ENCODE measurements around the gene TPD52L1.

TPD52L1 gene

DNA sequence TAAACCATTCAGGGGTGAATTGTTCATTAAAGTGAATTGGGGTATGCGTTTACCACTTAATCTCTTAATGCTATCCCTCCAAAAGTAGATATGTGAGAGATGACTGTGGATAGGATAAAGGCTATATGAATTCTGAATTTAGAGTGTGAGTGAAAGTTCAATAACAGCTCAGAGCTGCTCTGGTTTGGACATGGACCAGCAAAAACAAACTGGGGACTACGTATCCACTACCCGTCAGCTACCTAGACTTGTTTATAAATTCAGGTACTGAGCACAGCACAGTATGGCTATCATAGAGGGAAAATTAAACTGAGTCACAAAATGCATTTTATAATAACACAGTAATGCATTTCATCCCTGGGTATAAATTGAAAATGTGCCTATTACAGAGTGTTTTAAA lies 103.8 kb downstream of the TPD52L1 start:
- H3K4me3 ChIP-seq (replicated peaks; ENCODE audit: low read depth, low read length) = no peak overlapping the region
- TF ChIP-seq CTCF (IDR thresholded peaks at IDR 0.05; ENCODE audit: low read depth, low read length, missing control alignments) = no peak

GRCh38 chr6:125258651-125259353 lies 105.2 kb downstream of the TPD52L1 start:
- TF ChIP-seq CTCF (IDR thresholded peaks at IDR 0.05; ENCODE audit: low read depth, low read length, missing control alignments) = no peak
- no peak overlapping the region for H3K4me3 ChIP-seq (replicated peaks; ENCODE audit: low read depth, low read length)
- DNase-seq (ENCODE audit: extremely low read depth, low read depth) = no peak

More for the DNA sequence above, 103.8 kb downstream of the TPD52L1 start:
- DNase-seq (ENCODE audit: extremely low read depth, low read depth) = no peak

- DNase-seq (ENCODE audit: extremely low read depth, low read depth) = no peak
- H3K4me3 ChIP-seq (replicated peaks; ENCODE audit: low read depth, low read length) = no peak overlapping the region
- no peak for TF ChIP-seq CTCF (IDR thresholded peaks at IDR 0.05; ENCODE audit: low read depth, low read length, missing control alignments)
These were observed 105.8 kb downstream of the TPD52L1 start for GRCh38 chr6:125259354-125259736.

DNA sequence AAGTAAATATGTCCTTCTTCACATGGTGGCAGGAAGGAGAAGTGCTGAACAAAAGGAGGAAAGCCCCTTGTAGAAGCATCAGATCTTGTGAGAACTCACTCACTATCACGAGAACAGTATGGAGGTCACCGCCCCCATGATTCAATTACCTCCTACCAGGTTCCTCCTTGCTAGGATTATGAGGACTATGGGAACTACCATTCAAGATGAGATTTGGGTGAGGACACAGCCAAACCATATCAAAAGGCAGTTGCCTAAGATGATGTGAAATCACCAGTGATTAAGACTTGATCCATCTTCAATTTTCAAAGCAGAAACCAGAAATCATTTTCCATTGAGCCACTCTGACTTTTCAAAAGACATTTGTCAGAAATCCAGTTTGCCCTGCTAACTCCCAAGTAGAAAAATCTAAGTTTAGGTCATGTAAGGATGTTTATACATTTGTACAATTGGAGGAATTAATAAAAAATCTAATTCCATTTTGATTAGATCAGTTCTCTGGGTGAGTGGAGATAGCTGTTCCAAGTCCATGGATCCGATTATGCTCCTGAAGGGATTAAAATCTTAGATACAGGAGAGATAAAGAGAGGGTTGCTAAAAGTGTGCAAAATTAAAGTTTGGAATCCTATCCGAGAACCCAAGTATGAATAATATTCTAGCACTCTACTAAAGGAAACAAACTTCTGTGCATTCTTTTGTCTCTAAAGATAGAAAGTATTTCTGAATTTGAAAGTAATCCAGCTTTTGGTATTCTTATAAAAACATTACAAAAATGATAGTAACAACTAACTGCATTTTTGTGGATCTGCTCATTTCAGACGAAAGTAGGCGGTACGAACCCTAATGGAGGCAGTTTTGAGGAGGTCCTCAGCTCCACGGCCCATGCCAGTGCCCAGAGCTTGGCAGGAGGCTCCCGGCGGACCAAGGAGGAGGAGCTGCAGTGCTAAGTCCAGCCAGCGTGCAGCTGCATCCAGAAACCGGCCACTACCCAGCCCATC lies 108.7 kb downstream of the TPD52L1 start:
- no peak for DNase-seq (ENCODE audit: extremely low read depth, low read depth)
- no peak for TF ChIP-seq CTCF (IDR thresholded peaks at IDR 0.05; ENCODE audit: low read depth, low read length, missing control alignments)
- H3K4me3 ChIP-seq (replicated peaks; ENCODE audit: low read depth, low read length) = no peak overlapping the region

DNA sequence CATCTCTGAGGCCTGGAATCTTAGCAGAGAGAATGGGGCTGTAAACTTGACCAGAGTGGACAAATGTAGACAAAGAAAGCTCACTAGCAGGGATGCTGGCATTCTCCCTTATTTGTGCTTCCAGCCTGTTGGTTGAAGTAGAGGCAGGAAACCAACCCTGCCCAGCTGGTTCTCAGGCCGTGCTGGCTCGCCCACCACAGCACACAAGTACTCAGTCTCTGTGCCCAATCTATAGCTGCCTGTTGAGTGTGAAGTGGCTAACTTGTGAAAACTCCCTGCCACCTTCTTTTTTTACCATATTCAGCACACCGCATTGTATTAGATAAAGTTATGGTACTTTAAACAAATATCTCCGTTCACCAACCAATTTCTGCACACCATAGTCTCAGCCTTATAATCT lies 110.9 kb downstream of the TPD52L1 start:
- H3K4me3 ChIP-seq (replicated peaks; ENCODE audit: low read depth, low read length) = no peak overlapping the region
- no peak for DNase-seq (ENCODE audit: extremely low read depth, low read depth)
- TF ChIP-seq CTCF (IDR thresholded peaks at IDR 0.05; ENCODE audit: low read depth, low read length, missing control alignments) = no peak

DNA sequence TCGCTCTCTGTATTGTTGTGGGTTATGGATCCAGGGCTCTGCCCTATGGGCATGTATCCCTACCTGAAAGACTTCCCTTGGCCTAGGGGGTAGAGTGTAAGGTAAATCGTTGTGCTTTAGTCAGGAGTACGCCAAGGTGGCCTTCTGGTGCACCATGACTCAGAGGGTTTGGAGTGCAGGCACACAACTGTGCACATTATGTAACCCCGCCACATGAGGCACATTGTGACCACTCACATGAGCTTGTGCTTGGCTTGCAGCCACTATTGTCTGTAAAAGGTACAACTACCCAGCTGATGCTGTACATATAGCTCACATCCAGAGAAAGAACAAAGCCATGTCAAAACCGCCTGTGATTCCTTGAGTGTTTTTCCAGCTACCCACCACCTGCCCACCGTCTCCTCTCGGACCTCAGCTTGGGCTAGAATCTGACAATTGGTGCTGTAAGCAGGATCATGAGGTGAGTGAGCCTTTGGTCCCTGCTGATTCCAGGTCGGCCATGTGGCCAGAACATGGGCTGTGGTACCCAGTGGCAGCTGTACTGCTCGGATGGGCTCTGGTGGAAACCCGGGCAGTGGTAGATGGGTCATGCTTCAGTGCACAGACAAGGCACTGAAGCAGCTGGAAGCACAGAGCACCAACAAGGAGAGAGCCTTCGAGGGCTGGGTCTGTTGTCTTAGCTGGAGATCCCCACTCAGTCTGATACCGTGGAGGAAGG lies 114.4 kb downstream of the TPD52L1 start:
- no peak overlapping the region for H3K4me3 ChIP-seq (replicated peaks; ENCODE audit: low read depth, low read length)
- DNase-seq (ENCODE audit: extremely low read depth, low read depth) = no peak
- no peak for TF ChIP-seq CTCF (IDR thresholded peaks at IDR 0.05; ENCODE audit: low read depth, low read length, missing control alignments)
